GM19324 (cell line): ENCODE measurements around the gene ETV6.
A peak's percentile ranks its signal among the peaks of the same experiment; 100 is the strongest.
"Not testable (repeated sequence)": the region's sequence is repeated elsewhere in the genome, so short reads cannot be mapped to it uniquely, and the experiment has no call there.

ENCODE experiments used
- ATAC-seq: cut with Tn5 transposase; IDR thresholded peaks from one replicate; pipeline ENCODE4 v1.9.1; 2021; ENCODE audit warnings: mild to moderate bottlenecking, moderate library complexity; ENCODE audit not compliant: unreplicated experiment, low FRiP score

ETV6 gene

DNA sequence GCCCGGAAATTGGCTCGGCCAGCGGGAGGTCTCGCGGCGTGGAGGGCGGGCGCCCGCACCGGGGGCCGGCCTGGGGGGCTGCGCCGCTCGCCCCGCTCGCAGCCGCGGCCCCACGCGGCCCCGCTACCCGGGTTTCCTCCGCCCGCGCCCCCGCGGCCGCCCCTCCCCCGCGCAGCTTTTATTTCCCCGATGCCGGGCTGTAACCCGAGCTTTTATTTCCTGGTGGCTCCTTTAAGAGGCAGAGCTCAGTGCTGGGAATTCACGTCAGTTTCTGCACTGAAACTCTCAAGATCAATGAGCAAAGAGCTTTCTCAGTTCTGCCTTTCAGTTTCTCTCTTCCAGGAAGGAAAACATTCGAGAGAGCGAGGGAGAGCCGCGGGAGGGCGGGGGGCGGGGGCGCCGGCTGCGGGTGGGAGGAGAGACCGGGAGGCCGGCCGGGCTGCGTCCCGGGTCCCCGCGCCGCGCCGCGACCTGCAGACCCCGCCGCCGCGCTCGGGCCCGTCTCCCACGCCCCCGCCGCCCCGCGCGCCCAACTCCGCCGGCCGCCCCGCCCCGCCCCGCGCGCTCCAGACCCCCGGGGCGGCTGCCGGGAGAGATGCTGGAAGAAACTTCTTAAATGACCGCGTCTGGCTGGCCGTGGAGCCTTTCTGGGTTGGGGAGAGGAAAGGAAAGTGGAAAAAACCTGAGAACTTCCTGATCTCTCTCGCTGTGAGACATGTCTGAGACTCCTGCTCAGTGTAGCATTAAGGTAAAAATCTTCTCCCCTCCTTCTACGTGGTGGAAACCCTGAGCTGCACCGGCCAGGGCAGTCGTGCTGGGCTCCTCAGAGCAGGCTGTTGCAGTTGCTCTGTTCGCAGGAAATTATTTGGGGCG, at the start of gene ETV6:
Gene ETV6, plus strand, starts transcription at position 262 of the 873 bp plus-strand sequence. Its CDS starts 454 bp downstream, at position 716.
- peak; percentile 59 for ATAC-seq

DNA sequence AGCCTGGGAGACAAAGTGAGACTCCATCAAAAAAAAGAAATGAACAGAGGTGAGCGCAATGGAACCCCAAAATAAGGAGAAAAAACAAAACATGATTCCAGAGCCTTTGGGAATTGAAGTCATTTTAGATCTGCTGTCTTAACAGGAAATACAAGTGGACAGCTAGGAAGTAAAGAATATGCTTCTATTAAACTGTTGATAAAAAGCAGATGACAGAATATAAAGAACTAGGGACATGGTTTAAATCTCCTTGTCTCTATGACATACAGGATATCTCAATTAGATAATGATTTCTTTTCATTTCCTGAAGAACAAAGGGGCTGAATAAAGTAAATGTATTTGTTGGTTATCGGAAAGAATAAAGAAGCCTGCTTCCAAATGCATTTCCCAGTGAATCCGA, 49.3 kb upstream of the ETV6 start:
- no peak for ATAC-seq

DNA sequence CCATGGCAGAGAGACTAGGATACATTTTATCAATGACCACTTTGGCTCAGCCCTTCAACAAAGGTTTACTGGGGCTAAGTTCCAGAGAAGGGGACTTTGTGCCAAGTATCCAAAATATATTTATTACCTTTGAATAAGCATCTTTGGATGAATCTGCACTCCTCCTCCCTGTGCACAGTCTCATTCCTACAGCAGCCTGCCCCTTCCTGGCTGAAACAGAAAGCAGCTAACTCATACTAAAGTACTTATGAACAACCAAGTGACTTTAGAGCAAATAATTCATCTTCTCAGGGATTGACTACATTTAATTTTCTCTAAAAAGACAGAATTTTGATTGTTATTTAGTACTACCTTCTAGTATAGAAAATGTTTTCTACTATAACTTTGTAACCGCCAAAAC, 47.8 kb upstream of the ETV6 start:
- ATAC-seq: no peak

DNA sequence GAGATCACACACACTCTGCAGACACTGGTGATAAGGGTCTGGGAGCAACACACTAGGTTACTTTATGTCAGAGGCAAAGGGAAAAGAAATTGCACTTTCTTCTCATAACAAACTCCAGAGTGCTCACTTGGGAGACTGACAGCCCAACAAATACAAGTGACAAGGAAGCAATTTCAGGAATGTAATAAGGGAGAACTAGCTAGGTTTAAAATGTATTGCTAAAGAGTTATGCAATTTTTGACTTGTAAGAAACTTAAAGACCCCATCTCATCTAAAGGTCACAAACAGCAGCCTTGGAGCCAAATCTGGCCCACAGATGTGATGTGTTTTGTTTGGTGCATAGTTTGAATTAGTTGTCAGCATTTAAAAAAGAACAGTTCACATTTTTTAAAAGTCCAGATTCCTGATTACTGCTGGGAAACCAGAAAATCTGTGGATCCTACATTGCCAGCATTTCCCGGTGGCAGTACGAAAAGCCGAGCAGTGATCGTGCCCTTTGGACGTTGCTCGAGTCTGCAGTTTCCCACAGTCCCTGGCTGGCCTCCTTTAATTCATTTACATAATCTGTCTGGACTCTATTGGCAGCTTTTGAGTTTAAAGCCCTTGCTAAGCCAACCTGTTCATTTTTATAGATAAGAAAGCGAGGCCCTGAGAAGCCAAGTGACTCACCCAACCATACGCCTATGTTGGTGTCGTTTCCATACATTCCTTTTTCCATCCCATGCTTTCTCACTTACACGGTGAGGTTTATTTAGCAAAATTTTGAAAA, 42.0 kb upstream of the ETV6 start:
- no peak for ATAC-seq

DNA sequence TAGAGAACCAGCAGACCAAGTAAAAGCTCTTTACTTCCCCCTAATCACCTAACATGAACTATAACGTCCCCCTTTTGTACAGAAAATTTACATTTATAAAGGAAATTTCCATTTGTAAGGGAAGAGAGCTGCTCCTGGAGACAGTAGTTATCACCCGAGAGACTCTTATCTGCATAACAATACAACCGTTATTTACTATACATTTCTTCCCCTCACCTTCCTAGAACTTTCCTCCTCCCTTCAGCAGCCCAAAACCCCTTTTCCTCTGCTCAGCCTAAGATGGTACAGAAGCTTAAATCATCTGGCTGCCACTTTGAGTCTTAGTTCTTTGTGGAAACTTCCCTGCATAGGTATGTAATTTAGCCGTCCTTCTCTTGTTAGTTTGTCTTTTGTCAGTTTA, 40.4 kb upstream of the ETV6 start:
- ATAC-seq: no peak

DNA sequence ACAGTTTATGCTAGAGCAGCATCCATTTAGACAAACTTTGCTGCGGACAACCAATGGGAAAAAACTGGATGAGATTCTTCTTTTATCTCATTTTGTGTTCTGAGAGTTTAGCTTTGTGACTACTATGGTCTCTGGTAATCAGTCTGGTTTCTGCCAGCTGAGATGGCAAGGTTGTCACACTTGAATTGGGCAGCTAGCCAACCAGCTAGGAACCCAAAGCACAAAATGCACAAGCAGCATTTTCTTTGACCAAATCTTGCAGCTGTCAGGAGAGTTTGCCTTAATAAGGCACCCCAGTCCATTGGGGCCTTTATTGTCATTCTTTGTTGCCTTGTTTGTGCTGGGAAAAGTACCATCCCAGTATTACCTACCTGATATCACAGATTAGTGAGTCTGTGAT, 34.0 kb upstream of the ETV6 start:
- ATAC-seq: no peak

DNA sequence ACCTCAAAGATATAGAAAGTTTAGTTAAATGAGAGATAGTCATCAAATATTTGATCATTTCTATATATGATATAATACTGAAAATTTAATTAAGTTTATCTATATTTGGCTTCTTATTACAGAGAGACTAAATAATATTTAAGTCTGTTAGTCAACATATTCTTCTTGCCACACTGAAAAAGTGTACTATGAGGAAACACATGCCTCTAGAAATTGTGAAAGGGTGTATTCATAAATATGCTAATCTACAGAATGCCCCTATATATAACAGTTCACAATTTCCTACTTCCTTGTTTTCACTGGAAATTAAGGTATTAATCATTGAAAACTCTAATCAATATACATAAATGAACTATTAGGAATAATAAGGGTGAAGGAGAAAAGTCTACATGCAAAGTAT, 31.4 kb upstream of the ETV6 start:
- no peak for ATAC-seq

DNA sequence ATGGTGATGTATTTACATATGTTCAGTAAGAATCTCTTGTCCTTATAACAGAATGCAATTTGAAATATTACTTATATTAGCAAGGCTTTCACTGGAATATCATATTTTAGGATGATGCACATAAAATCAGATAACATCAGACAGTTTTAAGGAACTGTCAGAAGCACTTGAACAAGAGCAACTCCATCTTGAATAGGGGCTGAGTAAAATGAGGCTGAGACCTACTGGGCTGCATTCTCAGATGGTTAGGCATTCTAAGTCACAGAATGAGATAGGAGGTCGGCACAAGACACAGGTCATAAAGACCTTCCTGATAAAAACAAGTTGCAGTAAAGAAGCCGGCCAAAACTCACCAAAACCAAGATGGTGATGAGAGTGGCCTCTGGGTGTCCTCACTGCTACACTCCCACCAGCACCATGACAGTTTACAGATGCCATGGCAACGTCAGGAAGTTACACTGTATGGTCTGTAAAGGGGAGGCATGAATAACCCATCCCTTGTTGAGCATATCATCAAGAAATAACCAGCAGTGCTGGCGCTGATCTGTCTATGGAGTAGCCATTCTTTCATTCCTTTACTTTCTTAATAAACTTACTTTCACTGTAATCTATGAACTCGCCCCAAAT, 27.6 kb upstream of the ETV6 start:
- no peak for ATAC-seq

DNA sequence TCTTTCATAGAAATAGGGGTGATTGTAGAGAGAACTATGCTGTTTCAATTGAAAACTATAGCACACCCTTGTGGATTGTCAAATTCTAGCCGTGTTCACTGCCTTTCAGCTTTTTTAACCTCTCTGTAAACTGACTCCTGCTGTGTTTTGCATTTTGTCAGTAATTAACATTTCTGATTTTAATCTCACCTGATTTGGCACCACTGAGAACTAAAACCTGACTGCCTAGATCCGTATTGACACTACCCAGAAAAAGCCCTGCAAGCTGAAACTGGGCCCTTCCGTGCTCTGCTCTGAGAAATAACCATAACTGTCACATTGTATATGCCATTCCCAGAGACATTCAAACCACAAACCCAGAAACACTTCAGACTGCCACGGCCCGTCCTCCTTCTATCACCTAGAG, 26.6 kb upstream of the ETV6 start:
- no peak for ATAC-seq

DNA sequence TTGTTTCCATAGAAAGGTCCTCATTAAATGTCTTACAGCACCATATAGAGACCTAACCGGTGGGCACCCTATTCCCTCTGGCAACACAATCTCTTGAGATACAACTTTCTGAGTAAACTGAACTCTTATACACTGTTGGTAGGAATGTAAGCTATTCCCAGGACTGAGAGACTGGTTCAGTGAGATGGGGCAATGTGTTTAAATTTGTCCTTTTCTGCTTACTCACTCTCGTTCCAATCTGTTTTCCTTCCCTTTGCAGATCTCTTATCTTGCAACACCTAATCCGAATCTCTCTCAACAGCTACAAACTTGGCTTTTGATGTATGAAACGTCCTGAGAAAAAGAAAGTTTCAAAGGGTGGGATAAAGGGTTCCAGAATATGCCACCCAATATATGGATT, 26.1 kb upstream of the ETV6 start:
- ATAC-seq: no peak

DNA sequence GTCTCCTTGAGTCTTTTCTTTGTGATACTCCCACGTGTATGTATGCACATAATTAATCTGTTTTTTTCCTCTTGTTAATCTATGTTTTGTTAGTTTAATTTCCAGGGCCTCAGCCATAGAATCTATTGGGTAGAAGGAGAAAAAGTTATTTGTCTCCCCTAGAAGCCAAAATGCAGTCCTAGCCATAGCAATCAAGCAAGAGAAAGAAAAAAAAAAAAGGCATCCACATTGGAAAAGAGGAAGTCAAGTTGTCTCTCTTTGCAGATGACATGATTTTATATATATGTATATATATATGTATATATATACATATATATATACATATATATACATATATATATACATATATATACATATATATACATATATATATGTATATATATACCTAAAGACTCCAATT, 25.4 kb upstream of the ETV6 start:
- ATAC-seq: no peak

DNA sequence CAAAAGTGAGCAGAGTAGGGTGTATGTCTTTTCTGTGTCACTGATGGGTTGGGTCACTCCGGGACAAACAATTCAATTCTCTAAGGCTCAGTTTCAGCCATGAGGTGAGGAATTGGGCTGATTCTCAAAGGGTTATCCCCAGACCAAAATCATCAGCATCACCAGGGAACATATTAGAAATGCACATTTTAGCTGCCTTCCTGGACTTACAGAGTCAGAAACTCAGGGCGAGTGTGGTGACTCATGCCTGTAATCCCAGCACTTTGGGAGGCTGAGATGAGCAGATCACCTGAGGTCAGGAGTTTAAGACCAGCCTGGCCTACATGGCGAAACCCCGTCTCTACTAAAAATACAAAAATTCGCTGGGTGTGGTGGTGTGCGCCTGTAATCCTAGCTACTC, 21.8 kb upstream of the ETV6 start:
- ATAC-seq: not testable (repeated sequence)

DNA sequence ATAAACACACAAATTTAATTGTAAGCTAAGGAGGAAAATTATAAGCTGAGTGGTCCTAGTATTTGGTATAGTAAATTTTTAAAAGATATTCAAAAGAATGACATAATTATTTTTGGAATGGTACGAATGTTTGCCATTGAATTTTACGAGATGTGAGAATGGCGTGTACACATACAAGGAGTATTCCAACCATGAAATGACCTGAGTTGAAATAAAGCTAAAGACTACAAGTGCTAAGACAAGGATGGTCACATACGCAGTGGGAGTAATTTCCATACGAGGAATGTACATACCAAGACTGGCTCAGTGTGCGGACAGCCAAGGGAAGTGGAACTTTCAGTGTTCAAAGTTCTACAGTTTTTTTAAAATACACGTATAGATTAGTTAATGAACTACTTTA, 21.1 kb upstream of the ETV6 start:
- no peak for ATAC-seq

DNA sequence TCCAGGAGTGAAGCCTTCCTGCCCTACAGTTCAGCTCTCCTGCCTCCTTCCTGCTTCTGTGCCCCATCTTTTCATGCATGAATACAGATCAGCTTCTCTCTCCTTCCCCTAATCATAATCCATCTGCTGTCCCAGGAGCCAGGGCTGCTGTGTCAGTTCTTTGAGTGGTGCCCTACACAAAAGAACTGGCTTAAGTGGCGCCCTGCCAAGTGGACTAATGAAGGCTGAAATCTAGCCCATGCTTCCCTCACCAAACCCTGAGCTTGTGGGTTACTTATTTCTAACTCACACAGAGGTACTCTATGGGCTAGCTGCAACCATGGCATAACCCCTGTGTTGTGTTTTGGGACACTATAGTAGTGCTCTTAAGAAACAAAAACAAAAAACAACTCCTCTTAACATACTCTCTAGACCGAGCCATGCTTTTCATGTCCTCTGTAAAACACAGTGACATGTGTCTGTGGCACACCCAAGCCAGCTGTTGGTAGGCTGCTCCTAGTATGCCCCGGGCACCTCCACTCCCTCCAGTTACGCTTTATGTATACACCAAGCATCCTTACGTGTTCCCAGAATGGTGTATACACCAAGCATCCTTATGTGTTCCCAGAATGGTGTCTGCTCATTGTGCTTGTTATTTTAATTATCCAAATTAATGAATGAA, 19.3 kb upstream of the ETV6 start:
- ATAC-seq: no peak

DNA sequence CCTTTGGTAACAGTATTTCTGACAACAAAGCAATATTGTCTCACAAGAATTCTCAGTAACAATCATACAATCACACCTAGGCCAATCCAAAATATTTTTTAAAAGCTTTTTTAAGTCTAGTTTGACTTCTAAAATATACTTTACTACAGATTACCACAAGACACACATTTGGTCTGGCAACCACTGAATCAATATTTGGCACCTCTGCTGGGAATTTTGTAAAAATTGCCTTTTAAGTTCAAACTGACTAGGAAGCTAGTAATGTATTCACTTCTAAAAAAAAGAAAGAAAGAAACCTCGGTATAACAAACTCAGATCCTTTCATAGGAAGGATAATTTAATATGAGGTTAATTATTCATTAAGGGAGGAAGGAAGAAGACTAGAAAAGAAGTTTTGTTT, 18.2 kb upstream of the ETV6 start:
- no peak for ATAC-seq

DNA sequence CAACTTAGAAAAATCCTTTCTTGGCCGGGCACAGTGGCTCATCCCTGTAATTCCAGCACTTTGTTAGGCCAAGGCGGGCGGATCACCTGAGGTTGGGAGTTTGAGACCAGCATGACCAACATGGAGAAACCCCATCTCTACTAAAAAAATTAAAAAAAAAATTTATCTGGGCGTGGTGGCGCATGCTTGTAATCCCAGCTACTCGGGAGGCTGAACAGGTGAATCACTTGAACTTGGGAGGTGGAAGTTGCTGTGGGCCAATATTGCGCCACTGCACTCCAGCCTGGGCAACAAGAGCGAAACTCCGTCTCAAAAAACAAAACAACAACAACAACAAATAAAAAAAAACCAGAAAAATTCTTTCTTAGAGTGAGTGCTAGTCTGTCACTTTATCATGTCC, 17.6 kb upstream of the ETV6 start:
- not testable (repeated sequence) for ATAC-seq

DNA sequence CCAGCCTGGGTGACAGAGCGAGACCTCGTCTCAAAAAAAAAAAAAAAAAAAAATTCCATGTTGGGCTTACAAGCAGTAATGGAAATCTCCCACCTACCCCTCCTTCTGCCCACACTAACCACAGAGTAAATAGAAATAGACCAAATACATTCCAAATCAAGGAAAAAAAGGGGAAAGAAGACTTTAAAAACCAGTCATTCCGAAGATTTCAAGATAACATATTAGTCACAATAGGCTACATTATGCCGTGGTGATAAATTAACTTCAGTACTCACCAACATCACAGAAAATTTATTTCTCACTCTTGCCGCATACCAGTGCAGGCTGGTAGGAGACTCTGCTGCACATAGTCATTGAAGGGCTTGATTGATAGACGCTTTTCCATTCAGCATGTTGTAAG, 15.5 kb upstream of the ETV6 start:
- no peak for ATAC-seq

DNA sequence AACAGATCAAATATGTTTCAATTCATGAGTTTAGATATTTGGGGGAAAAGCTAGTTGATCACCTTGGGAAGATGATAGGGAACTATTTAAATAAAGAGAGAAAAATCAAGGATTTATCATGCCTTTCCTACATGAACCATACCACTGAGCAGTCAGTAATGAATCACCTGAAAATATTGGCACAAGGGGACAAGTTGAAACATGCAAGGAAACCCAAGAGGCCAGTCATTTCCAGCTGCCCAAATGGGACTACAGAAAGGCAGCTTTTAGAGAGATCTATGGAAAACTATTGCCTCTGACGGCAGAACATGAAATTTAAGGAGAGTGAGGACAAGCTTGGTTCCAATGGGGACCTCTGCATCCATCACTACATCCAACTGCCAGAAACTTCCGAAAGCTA, 14.1 kb upstream of the ETV6 start:
- no peak for ATAC-seq

DNA sequence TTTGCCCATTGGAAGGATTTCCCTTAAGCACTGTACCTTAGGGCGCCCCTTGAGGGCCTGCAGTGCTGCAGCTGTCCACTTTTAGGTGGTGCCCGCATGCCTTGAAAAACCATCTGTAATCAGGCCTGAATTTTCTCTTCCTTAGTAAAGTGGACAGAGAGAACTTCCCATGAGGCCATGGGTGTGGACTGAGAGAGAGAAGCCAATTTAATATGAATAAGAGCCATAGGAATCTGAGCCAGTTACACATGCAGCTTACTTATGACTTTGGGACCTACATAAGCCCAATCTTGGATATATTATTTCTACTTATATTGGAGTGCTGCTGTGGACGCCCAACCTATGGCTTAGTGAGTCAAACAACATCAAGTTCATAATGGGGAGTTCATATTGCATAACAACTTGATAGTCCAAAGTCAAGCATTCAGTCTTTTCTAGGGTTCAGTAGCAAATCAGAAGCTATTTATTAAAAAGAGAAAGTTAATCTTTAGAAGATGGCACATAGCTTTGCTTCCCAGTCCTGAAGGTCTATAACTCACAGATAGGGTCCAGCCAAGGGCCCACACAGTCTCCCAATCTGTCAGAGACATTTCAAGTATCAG, 11.1 kb upstream of the ETV6 start:
- ATAC-seq: no peak

DNA sequence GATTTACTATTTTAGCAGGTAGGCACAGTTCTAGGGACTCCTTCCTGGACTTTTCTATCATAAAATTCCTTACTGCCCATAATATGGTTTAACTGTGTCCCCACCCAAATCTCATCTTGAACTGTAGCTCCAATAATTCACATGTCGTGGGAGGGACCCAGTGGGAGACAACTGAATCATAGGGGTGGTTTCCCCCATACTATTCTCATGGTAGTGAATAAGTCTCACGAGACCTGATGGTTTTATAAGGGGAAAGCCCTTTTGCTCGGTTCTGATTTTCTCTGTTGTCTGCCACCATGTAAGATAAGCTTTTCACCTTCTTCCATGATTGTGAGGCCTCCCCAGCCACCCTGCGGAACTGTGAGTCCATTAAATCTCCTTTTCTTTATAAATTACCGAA, 10.0 kb upstream of the ETV6 start:
- no peak for ATAC-seq

DNA sequence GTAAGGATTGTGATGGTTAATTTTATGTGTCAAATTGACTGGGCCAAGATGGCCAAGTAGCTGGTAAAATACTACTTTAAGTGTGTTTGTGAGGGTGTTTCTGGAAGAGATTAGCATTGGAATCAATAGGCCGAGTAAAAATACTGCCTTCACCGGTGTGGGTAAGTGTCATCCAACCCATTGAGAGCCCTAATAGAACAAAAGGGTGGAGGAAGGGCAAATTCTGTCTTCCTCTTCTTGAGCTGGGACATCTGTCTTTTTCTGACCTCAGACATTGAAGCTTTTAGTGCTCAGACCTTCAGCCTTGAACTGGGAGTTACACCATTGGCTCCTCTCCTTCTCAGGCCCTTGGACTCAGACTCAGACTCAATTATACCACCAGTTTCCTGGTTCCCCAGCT, 8.0 kb upstream of the ETV6 start:
- ATAC-seq: no peak
